GM18499 (cell line): ENCODE data around the gene EEPD1.

Experiments used
- ATAC-seq: cut with Tn5 transposase; IDR thresholded peaks from one replicate; pipeline ENCODE4 v1.9.1; 2021; ENCODE audit warnings: moderate number of reproducible peaks; ENCODE audit not compliant: insufficient read depth, unreplicated experiment

EEPD1 gene

DNA sequence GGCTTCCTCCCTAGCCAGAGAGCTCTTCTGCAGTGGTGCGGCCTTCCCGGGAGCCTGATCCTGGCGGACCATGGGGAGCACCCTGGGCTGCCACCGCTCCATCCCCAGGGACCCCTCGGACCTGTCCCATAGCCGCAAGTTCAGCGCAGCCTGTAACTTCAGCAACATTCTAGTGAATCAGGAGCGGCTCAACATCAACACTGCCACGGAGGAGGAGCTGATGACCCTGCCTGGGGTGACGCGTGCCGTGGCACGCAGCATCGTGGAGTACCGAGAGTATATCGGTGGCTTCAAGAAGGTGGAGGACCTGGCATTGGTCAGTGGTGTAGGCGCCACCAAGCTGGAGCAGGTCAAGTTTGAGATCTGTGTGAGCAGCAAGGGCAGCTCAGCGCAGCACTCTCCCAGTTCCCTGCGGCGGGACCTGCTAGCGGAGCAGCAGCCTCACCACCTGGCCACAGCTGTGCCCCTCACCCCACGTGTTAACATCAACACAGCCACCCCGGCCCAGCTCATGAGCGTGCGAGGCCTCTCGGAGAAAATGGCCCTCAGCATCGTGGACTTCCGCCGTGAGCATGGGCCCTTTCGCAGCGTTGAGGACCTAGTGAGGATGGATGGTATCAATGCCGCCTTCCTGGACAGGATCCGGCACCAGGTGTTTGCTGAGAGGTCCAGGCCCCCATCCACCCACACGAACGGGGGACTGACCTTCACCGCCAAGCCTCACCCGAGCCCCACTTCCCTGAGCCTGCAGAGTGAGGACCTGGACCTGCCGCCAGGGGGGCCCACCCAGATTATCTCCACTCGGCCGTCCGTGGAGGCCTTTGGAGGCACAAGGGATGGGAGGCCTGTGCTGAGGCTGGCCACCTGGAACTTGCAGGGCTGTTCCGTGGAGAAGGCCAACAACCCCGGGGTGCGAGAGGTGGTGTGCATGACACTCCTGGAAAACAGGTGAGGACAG lies 1.5 kb downstream of the EEPD1 start:
- no peak for ATAC-seq

DNA sequence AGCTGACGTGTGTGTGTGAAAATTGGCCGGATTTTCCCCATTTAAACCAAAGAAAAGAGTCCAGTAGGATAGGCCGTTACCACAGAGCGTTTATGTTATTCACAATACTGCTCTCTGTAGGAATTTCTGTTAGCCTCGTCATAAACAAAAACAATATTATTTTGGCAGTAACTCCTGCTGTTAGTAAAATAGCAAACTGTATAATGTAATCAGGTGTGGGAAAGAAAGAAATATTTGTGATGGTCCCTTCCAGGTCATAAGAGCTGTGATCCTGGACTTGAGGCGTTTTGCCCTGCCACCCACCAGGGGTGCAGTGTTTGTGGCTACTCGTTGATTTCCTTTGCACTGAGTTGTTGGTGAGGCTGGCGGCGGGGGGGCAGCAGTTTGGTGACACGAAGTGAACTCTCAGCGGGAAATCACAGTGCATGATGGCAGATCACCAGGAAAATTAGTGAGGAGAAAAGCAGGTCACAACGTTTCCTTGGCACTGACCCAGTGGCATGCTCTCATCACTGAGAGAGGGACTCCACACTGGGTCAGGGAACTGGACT lies 2.8 kb downstream of the EEPD1 start:
- no peak for ATAC-seq

DNA sequence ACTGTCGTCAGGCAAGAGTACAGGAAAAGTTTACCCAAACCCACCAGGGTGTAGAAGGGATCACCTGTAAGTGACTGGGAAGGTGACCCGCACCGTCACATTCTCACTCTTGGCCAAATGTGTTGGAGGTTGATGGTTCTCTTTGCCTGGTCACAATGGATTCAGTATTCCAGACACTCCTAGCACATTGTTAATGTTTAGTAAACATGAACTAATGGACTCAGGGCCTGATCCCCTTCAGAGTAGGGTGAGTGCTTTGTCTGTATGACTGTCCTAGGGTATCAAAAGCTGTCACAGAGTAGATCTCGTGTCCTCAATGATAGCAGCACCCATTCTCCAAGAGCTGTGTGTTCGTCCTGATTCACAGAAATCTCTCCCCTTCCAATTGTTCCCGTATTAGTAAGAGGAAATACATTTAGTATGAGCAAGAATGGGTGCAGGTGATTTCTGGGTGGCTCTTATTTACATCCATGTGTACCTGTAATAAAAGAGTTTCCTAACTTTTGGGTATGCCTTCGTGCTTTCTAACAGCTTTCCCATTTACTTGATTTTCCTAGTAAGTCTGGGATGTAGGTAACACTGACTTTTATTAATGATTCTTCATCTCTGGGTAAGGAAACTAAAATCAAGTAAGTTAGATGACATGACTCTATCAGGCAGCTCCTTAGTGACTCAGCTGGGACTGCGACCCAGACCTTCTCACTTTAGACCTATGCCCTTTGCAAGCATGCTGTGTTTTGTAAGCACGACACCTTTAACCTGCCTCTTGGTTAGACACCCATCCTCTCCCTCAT lies 4.7 kb downstream of the EEPD1 start:
- no peak for ATAC-seq

DNA sequence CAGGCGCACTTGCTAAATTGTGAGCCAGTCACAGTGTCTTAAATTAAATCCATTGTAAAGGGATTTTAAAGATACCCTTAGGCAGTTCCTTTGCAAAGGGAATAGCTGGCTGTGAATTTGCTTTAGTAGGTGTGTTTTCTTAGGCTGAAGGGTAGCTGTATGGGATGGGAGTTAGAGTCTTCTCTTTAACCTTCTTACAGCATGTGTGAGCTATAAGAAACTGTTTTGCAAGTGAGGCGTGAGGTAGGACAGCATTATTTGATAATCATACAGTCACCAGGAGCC lies 5.2 kb downstream of the EEPD1 start:
- ATAC-seq: no peak

DNA sequence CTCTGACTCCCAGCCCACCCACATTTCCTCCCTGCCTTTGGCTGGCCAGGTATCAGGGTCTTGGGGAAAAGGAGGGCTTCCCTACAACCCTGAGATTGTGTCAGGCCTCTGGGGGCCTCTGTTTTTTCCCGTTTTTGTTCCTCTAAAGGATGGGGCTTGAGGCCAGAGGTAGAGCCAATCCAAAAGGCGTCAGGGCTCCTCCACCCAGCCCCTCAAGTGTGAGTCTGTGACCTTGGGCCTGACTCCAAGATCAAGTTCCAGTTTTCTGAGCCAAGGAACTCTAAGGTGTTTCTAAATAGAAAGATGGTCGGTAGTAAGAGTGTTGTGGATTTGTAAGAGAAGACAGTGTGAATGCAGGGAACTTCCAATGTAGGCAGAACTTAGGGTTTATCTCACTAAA lies 6.6 kb downstream of the EEPD1 start:
- ATAC-seq: no peak

DNA sequence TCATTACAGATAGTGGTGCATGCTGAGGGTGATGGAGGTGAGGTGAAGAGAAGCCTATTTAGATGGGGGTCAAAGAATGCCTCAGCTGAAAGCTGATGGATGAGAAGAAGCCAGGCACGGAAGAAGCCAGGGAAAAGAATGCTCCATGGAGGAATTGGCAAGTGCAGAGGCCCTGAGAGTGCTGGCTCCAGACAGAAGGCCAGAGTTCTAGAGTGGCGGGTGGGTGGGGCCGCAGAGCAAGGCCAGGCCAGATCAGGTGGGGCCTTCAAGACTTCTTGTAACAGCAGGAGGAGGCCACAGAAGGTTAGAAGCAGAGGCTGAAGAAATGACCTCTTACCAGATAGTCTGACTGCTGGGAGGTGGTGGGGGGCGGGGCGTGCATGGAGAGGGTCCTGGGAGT lies 7.3 kb downstream of the EEPD1 start:
- ATAC-seq: no peak

DNA sequence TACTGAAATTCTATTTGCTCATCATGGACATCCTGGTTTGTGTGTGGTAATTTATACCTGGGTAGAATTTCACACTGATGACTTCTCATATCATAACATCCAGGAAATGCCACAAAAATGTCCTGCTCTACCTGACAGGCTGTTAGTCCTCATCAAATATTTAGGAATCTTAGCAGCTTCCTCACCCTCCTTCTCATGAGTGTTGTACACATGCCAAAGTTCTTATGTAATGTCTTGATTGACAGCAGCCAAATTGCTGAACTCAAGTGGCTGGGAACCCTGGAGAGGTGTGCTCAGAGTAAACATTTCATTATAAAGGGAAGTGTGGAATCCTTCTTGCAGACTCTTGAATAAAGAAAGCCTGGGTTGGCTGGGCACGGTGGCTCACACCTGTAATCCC lies 8.9 kb downstream of the EEPD1 start:
- no peak for ATAC-seq

DNA sequence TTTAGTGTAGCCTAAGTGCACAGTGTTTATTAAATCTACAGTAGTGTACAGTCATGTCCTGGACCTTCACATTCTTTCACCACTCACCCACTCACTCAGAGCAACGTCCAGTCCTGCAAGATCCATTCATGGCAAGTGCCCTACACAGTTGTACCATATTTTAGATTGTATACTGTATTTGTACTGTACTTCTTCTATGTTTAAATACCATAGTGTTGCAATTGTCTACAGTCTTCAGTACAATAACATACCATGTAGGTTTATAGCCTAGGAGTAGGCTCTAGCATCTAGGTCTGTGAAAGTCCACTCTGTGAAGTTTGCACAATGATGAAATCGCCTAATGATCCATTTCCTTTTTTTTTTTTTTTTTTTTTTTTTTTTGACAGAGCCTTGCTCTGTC lies 12.0 kb downstream of the EEPD1 start:
- no peak for ATAC-seq

DNA sequence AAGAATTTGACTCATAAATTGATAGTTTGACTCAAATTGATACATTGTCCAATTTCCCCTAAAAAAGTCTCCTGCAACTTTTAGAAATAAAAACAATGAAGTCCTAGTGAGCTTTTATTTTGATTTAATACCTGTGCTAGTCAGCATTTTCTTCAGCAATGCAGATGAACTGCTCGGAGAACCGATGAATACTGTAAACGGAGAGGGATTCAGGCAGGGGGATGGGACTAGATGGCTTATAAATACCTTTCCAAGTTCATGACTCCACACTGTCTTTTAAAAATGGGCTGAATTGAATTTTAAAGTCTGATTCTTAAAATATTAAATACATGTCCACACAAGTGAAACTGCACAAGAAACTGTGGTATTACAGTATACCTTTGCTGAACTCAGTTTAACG lies 12.7 kb downstream of the EEPD1 start:
- no peak for ATAC-seq

DNA sequence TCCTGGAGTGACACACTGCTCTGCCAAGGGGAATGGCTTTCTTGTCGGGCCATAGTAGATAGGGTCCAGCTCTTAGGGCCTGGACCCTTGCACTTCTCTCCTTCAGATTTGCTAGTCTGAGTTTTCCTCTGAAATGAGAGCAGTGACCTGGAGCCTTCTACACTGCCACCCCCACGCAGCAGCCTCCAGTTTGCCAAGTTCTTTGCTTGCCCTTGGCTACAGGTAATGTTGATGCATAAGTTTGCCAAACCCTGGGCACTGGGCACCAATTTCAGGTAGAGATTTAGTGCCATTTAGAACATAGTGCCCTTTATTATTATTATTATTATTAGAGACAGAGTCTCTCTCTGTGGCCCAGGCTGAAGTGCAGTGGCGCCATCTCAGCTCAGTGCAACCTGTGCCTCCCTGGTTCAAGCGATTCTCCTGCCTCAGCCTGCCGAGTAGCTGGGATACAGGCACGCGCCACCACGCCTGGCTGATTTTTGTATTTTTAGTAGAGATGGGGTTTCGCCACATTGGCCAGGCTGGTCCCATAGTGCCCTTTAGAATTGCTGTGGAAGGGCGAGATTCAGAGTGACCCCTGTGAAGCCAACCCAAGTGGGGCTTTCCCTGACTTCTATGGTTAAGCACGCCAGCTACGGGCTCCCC lies 14.5 kb downstream of the EEPD1 start:
- ATAC-seq: no peak

DNA sequence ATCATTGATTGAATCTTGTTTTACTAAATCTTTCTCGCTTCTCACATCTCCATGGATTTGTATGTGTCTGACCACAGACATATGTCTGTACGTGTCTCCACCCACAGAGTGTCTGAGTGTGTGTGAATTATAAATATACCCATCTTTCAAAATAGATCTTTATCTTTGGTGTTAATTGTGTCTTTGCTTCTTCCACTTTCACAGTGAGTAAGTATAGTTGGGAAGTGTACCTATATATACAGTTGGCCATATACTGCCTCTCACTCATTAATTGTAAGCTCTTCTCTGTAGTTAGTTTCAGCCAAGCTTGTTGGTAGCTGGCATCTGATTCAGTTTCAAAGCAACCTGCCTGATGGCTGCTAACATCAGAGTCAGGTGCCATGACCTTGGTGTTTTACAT lies 18.4 kb downstream of the EEPD1 start:
- peak; percentile 71 for ATAC-seq

DNA sequence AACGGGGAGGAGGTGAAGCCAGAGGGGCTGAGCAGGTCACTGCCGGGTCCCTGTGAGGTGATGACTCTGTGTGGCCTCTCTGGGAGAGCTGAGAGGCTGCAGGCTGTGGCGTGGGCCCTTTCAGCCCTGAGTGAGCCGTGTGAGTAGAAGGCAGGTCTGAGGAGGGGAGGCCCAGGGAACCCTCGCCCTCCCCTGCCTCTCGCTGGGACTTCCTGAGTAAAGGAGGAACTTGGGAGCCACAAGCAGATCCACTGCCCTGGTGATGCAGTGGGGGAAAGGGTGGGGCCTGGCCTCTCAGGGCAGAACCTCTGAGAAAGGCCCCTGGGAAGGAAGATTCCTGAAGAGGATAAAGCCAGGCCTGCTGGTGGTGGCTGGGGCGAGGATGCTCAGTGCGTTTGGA lies 22.8 kb downstream of the EEPD1 start:
- ATAC-seq: no peak

DNA sequence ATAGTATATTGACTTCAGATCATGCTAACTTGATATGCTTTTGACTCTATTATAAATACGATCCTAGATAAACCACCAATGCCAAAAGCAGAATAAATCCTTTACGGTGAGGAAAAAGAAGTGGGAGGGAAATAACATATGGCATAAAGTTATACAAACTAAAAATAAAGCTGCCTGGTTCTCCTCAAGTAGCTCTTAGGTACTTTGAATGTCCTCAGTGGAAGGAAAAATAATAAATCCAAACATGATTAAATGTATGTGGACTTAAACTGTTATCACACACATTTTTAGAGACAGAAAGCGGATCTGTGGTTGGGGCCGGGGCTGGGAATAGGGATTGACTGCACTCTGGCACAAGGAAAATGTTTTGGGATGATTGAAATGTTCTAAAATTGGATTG lies 23.6 kb downstream of the EEPD1 start:
- no peak for ATAC-seq

DNA sequence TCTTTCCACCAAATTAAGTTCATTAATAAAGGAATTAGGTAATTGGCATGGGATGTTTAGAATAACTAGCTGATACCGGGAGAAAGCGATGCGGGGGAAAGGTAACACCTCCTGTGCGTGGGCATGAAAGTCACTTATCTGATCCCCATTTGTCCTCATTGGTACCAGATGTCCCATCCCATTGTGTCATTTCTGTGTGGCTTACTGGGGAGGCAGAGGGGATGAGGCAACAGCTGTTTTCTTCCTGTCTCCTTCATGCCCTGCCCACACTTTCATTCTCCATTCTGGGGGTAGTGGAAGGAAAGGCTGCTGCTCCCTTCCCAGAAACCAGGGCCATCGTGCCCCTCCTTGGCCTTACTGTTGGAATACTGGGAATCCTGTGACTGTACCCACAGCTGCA lies 27.1 kb downstream of the EEPD1 start:
- no peak for ATAC-seq

DNA sequence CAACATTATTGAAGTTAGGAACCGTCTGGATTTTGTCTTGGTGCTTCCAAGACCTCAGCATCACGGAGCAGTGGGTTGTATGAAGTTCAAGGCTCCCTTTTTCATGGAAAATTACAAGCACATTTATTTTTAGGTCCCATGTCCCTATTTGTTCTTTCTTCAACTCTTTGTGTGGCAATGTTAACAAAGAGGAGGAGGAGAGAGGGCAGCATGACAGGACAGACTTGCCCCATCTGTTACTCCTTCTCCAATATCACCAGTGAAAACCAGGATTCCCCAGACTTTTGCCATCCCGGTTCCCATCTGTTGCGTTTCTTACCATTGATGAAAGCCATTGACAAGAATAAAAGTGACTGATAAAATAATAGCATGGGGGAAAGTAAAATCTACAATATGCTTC lies 28.6 kb downstream of the EEPD1 start:
- ATAC-seq: no peak

DNA sequence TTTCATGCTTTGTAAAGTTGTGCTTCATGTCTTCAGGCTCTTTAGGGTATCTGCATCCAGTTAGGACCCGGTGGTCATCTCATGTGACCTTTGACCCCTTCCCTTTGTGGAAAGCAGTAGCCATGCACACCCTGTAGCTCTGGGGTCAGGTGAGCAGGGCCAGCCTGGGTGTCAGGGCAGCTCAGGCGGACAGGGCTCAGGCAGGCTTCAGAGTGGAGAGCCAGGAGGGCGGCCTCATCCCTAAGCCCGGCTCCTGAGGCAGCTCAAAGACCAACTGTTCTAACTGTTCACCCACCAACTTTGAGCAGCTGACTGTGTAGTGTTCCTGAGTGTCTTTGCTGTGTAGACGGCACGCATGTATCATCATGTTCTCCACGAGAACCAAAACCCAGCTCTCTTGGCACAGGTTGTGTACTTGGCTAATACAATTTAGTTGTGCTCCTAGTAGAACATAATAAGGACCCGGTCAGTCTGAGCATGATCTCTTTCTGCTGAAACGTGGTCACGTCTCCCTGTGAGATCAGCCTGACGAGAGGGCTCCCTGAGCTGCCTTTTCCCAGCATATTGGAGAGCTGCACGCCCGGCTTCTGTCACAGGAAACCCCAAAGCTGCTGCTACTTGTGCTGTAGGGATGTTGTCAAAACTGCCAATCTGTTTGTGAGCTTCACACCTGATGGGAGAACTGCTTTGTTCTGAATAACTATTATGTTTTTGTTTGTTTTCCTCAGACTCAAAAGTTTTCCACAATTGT lies 30.0 kb downstream of the EEPD1 start:
- ATAC-seq: no peak

DNA sequence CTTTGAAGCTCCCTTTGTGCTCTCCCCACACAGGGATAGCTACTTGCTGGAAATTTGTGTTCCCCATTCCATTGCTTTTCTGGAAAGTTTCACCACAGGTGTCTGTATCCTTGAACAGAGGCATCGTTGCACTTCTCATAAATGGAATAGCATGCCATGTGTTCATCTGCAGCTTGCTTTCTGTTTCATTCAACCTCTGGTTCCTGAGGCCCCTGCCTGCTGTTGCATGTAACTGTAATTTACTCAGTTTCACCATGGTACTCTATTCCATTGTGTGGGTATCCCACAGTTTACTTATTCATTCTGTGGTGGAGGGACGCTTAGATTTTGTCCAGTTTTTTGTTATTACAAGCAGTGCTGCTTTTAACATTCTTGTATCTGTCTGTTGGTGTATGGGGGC lies 32.0 kb downstream of the EEPD1 start:
- no peak for ATAC-seq

DNA sequence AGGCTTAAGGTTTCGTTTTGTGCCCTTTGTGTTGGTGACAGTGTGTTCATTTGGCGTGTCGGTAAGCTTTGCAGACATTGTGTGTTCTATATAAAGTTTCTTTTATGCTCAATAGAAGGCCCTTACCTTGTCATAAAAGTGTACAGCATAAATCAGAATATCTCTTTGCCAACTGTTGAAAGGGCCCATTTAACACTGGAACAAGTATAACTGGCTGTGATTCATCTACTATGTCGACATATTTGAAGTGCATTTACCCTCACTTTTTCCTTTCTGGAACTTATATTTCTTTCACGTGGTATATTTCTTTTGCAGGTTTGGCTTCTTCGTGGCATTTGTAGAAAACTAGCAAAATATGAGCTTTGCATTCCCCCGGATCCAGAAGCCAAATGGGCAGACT lies 32.7 kb downstream of the EEPD1 start:
- ATAC-seq: no peak

DNA sequence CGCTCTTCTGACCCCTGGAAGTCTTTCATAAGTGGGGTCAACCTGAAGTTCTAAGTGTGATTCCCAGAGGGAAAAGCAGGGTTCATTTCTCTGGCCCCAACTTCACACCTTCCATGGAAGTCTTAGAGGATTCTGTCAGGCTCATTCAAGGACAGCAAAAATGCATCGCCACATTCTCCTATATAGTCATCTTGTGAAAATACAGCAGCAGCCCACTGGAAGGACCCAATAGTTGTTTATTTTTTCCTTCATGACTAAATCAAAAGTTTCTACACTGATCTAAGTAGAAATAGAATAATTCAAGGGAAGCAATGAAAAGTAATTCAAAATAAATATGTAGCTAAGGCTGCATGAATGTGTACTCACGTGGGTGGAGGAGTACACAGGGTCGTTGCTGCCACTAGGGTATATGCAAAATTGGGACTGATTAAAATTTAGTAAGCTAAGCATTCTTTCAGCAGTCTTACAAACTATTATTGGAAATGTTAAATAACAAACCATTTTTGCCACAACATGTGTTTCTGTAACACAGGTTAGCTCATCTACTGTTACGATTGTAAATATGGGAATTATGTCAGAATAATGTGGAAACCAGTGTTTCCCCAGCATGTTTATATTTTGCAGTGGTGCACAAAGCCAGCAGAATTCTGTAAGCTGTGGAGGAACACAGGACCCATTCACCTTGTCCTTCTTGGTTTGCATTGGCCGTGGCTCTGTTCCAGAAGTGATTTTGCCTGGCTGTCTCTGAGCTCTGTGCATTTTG lies 33.5 kb downstream of the EEPD1 start:
- ATAC-seq: no peak

DNA sequence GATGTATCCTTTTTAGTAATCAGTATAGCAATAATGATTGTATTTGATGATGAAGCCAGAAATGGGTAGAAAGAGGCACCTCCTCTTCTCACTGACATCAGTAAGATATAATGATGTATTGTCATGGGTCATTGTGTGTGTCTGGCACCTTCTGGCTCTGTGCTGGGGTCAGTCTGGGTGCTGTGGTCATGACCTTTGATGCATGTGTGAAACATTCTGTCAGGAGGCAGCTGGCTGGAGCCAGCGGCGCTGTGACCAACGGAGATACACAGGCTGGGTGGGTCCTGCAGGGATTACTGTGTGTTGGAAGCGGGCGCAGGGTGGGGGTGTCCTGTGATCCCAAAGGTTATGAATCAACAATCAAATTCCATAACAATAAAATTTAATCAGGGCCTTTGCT lies 35.2 kb downstream of the EEPD1 start:
- ATAC-seq: no peak
